HEK293 (cell line): ENCODE data around the gene DNAJA1.

Experiments
- GFI1B ChIP-seq: fragments of 450-650 bp; formaldehyde crosslinking; IDR thresholded peaks from 2 replicates; pipeline ENCODE4 v1.5.1; 2016; ENCODE audit warnings: missing biosample characterization, missing genetic modification characterization
- MYNN ChIP-seq: fragments of 450-650 bp; formaldehyde crosslinking; IDR thresholded peaks from 2 replicates; pipeline ENCODE4 v1.5.1; 2016; ENCODE audit warnings: missing biosample characterization, missing genetic modification characterization, borderline replicate concordance
- OVOL3 ChIP-seq: fragments of 450-650 bp; formaldehyde crosslinking; IDR thresholded peaks from 2 replicates; pipeline ENCODE4 v1.5.1; 2016; ENCODE audit warnings: missing biosample characterization, missing genetic modification characterization
- PRDM10 ChIP-seq: fragments of 450-650 bp; formaldehyde crosslinking; IDR thresholded peaks from 2 replicates; pipeline ENCODE4 v1.5.1; 2016; ENCODE audit warnings: missing biosample characterization, missing genetic modification characterization
- SALL2 ChIP-seq: fragments of 450-650 bp; formaldehyde crosslinking; IDR thresholded peaks from 2 replicates; pipeline ENCODE4 v1.5.0; 2017; ENCODE audit warnings: missing biosample characterization, mild to moderate bottlenecking, missing genetic modification characterization, borderline replicate concordance
- SP7 ChIP-seq: fragments of 450-650 bp; formaldehyde crosslinking; IDR thresholded peaks from 2 replicates; pipeline ENCODE4 v1.5.1; 2016; ENCODE audit warnings: missing biosample characterization, missing genetic modification characterization
- TCF7L2 ChIP-seq: IDR thresholded peaks from 2 replicates; pipeline ENCODE4 v1.6.1; 2011; ENCODE audit warnings: low read depth, mild to moderate bottlenecking, inconsistent platforms, low read length, moderate library complexity, borderline replicate concordance
- ZBTB1 ChIP-seq: fragments of 450-650 bp; formaldehyde crosslinking; IDR thresholded peaks from 2 replicates; pipeline ENCODE4 v1.5.1; 2016; ENCODE audit warnings: missing biosample characterization, missing genetic modification characterization
- ZBTB7A ChIP-seq: fragments of 450-650 bp; formaldehyde crosslinking; IDR thresholded peaks from 2 replicates; pipeline ENCODE4 v1.5.1; 2016; ENCODE audit warnings: low read depth, missing biosample characterization, missing genetic modification characterization
- ZEB2 ChIP-seq: fragments of 450-650 bp; formaldehyde crosslinking; IDR thresholded peaks from 2 replicates; pipeline ENCODE4 v1.5.1; 2016; ENCODE audit warnings: missing biosample characterization, missing genetic modification characterization
- ZFP41 ChIP-seq: fragments of 450-650 bp; formaldehyde crosslinking; IDR thresholded peaks from 2 replicates; pipeline ENCODE4 v1.5.1; 2016; ENCODE audit warnings: missing biosample characterization, missing genetic modification characterization, borderline replicate concordance
- ZNF132 ChIP-seq: fragments of 450-650 bp; formaldehyde crosslinking; IDR thresholded peaks from 2 replicates; pipeline ENCODE4 v1.5.1; 2017; ENCODE audit warnings: missing biosample characterization, missing genetic modification characterization, borderline replicate concordance
- ZNF133 ChIP-seq: fragments of 450-650 bp; formaldehyde crosslinking; IDR thresholded peaks from 2 replicates; pipeline ENCODE4 v1.5.1; 2016; ENCODE audit warnings: missing biosample characterization, missing genetic modification characterization
- ZNF140 ChIP-seq: fragments of 450-650 bp; formaldehyde crosslinking; IDR thresholded peaks from 2 replicates; pipeline ENCODE4 v1.5.1; 2016; ENCODE audit warnings: missing biosample characterization, missing genetic modification characterization
- ZNF155 ChIP-seq: fragments of 450-650 bp; formaldehyde crosslinking; IDR thresholded peaks from 2 replicates; pipeline ENCODE4 v1.5.1; 2016; ENCODE audit warnings: missing biosample characterization, missing genetic modification characterization
- ZNF174 ChIP-seq: fragments of 450-650 bp; formaldehyde crosslinking; IDR thresholded peaks from 2 replicates; pipeline ENCODE4 v1.5.0; 2017; ENCODE audit warnings: missing biosample characterization, mild to moderate bottlenecking, missing genetic modification characterization
- ZNF18 ChIP-seq: fragments of 450-650 bp; formaldehyde crosslinking; IDR thresholded peaks from 2 replicates; pipeline ENCODE4 v1.5.1; 2016; ENCODE audit warnings: missing biosample characterization, missing genetic modification characterization
- ZNF214 ChIP-seq: fragments of 450-650 bp; formaldehyde crosslinking; IDR thresholded peaks from 2 replicates; pipeline ENCODE4 v1.5.1; 2017; ENCODE audit warnings: missing biosample characterization, mild to moderate bottlenecking, missing genetic modification characterization, borderline replicate concordance
- ZNF223 ChIP-seq: fragments of 450-650 bp; formaldehyde crosslinking; IDR thresholded peaks from 2 replicates; pipeline ENCODE4 v1.5.1; 2016; ENCODE audit warnings: missing biosample characterization, missing genetic modification characterization
- ZNF398 ChIP-seq: fragments of 450-650 bp; formaldehyde crosslinking; IDR thresholded peaks from 2 replicates; pipeline ENCODE4 v1.5.1; 2017; ENCODE audit warnings: missing biosample characterization, missing genetic modification characterization
- ZNF433 ChIP-seq: fragments of 450-650 bp; formaldehyde crosslinking; IDR thresholded peaks from 2 replicates; pipeline ENCODE4 v1.5.1; 2016; ENCODE audit warnings: missing biosample characterization, missing genetic modification characterization, low read depth
- ZNF473 ChIP-seq: fragments of 450-650 bp; formaldehyde crosslinking; IDR thresholded peaks from 2 replicates; pipeline ENCODE4 v1.5.1; 2017; ENCODE audit warnings: missing biosample characterization, missing genetic modification characterization
- ZNF48 ChIP-seq: fragments of 450-650 bp; formaldehyde crosslinking; IDR thresholded peaks from 2 replicates; pipeline ENCODE4 v1.5.1; 2016; ENCODE audit warnings: missing biosample characterization, missing genetic modification characterization
- ZNF510 ChIP-seq: fragments of 450-650 bp; formaldehyde crosslinking; IDR thresholded peaks from 2 replicates; pipeline ENCODE4 v1.5.1; 2018; ENCODE audit warnings: mild to moderate bottlenecking, missing genetic modification characterization, missing biosample characterization; ENCODE audit not compliant: insufficient replicate concordance
- ZNF544 ChIP-seq: fragments of 450-650 bp; formaldehyde crosslinking; IDR thresholded peaks from 2 replicates; pipeline ENCODE4 v1.5.0; 2017; ENCODE audit warnings: missing biosample characterization, missing genetic modification characterization
- ZNF560 ChIP-seq: fragments of 450-650 bp; formaldehyde crosslinking; IDR thresholded peaks from 2 replicates; pipeline ENCODE4 v1.5.1; 2017; ENCODE audit warnings: missing biosample characterization, missing genetic modification characterization, borderline replicate concordance
- ZNF623 ChIP-seq: fragments of 450-650 bp; formaldehyde crosslinking; IDR thresholded peaks from 2 replicates; pipeline ENCODE4 v1.5.1; 2016; ENCODE audit warnings: missing biosample characterization, missing genetic modification characterization
- ZNF654 ChIP-seq: fragments of 450-650 bp; formaldehyde crosslinking; IDR thresholded peaks from 2 replicates; pipeline ENCODE4 v1.5.1; 2016; ENCODE audit warnings: low read depth, missing biosample characterization, missing genetic modification characterization
- ZNF658 ChIP-seq: fragments of 450-650 bp; formaldehyde crosslinking; IDR thresholded peaks from 2 replicates; pipeline ENCODE4; 2016; ENCODE audit warnings: missing biosample characterization, missing genetic modification characterization
- ZNF664 ChIP-seq: fragments of 450-650 bp; formaldehyde crosslinking; IDR thresholded peaks from 2 replicates; pipeline ENCODE4 v1.5.1; 2016; ENCODE audit warnings: missing biosample characterization, missing genetic modification characterization
- ZNF768 ChIP-seq: fragments of 450-650 bp; formaldehyde crosslinking; IDR thresholded peaks from 2 replicates; pipeline ENCODE4 v1.5.1; 2018; ENCODE audit warnings: missing biosample characterization, mild to moderate bottlenecking, missing genetic modification characterization
- ZSCAN18 ChIP-seq: fragments of 450-650 bp; formaldehyde crosslinking; IDR thresholded peaks from 2 replicates; pipeline ENCODE4 v1.5.1; 2016; ENCODE audit warnings: missing biosample characterization, missing genetic modification characterization

The DNAJA1 gene

GRCh38 chr9:33076046-33077004 lies 51.3 kb downstream of the DNAJA1 start, which contains the start of gene SMU1 (continued):
- TF ChIP-seq ZNF398 (tag by site-specific recombination) (no peak), ZFP41 (tag by site-specific recombination) (no peak), TCF7L2 (no peak), ZSCAN18 (tag by site-specific recombination) (no peak), ZNF544 (tag by site-specific recombination) (no peak), PRDM10 (tag by site-specific recombination) (peak; percentile 30), ZNF510 (tag by site-specific recombination) (no peak), ZNF18 (tag by site-specific recombination) (no peak), ZNF133 (tag by site-specific recombination) (no peak), ZBTB7A (tag by site-specific recombination) (no peak), MYNN (0 out of 2 replicates have a peak, but pooled peaks have one; percentile 26), ZBTB1 (tag by site-specific recombination) (0 out of 2 replicates have a peak, but pooled peaks have one; percentile 82), ZNF623 (tag by site-specific recombination) (no peak), OVOL3 (tag by site-specific recombination) (no peak), ZNF473 (tag by site-specific recombination) (no peak), ZEB2 (peak; percentile 37; the same call in 1 of the 2 replicates), ZNF433 (no peak), ZNF132 (tag by site-specific recombination) (no peak), ZNF155 (tag by site-specific recombination) (no peak), ZNF174 (tag by site-specific recombination) (no peak), ZNF664 (no peak), ZNF560 (tag by site-specific recombination) (no peak), ZNF768 (tag by site-specific recombination) (no peak), SP7 (tag by site-specific recombination) (peak; percentile 57), ZNF654 (tag by site-specific recombination) (no peak), ZNF223 (tag by site-specific recombination) (no peak), ZNF214 (tag by site-specific recombination) (no peak), ZNF658 (tag by site-specific recombination) (no peak), ZNF140 (tag by site-specific recombination) (no peak), GFI1B (tag by site-specific recombination) (no peak), ZNF48 (no peak), SALL2 (tag by site-specific recombination) (no peak)
